Superior temporal gyrus (tissue), 1 donor: ENCODE results near the gene PHLPP2.
"Not testable (repeated sequence)": the region's sequence is repeated elsewhere in the genome, so short reads cannot be mapped to it uniquely, and the experiment has no call there.

Experiments
- DNase-seq: peaks from one replicate; pipeline ENCODE4 v3.0.0-alpha.2; 2016; ENCODE audit errors: extremely low spot score

Gene PHLPP2

GRCh38 chr16:71721066-71721740, 3.3 kb downstream of the PHLPP2 start:
- no peak for DNase-seq

- no peak for DNase-seq
Observed at GRCh38 chr16:71712501-71712900, 12.0 kb downstream of the PHLPP2 start.

GRCh38 chr16:71711789-71712188, 12.7 kb downstream of the PHLPP2 start:
- DNase-seq = no peak

- no peak for DNase-seq
Observed at GRCh38 chr16:71709229-71709781, 15.2 kb downstream of the PHLPP2 start.

GRCh38 chr16:71708696-71709095, 15.8 kb downstream of the PHLPP2 start:
- DNase-seq = no peak

GRCh38 chr16:71707199-71707598, 17.3 kb downstream of the PHLPP2 start:
- DNase-seq = no peak

GRCh38 chr16:71706046-71706445, 18.5 kb downstream of the PHLPP2 start:
- DNase-seq = no peak

- no peak for DNase-seq
Observed at GRCh38 chr16:71703333-71703732, 21.2 kb downstream of the PHLPP2 start.

- no peak for DNase-seq
Observed at GRCh38 chr16:71700831-71701230, 23.7 kb downstream of the PHLPP2 start.

- DNase-seq = no peak
Observed at GRCh38 chr16:71698491-71698890, 26.0 kb downstream of the PHLPP2 start.

- no peak for DNase-seq
Observed at GRCh38 chr16:71693164-71693563, 31.3 kb downstream of the PHLPP2 start.

GRCh38 chr16:71689901-71690300, 34.6 kb downstream of the PHLPP2 start:
- no peak for DNase-seq

GRCh38 chr16:71687861-71688260, 36.6 kb downstream of the PHLPP2 start:
- DNase-seq = no peak

- not testable (repeated sequence) for DNase-seq
Observed at GRCh38 chr16:71684280-71684679, 40.2 kb downstream of the PHLPP2 start.

GRCh38 chr16:71681360-71681759, 43.1 kb downstream of the PHLPP2 start:
- no peak for DNase-seq

- peak; percentile 48 for DNase-seq
Observed at GRCh38 chr16:71676236-71676635, 48.3 kb downstream of the PHLPP2 start.

- no peak for DNase-seq
Observed at GRCh38 chr16:71675380-71675779, 49.1 kb downstream of the PHLPP2 start.

- no peak for DNase-seq
Observed at GRCh38 chr16:71674229-71674628, 50.3 kb downstream of the PHLPP2 start.

- no peak for DNase-seq
Observed at GRCh38 chr16:71673582-71673973, 50.9 kb downstream of the PHLPP2 start.

GRCh38 chr16:71672803-71673581, 51.5 kb downstream of the PHLPP2 start:
- no peak for DNase-seq

GRCh38 chr16:71672125-71672524, 52.4 kb downstream of the PHLPP2 start:
- no peak for DNase-seq

GRCh38 chr16:71671165-71671564, 53.3 kb downstream of the PHLPP2 start:
- no peak for DNase-seq

GRCh38 chr16:71670537-71670936, 54.0 kb downstream of the PHLPP2 start:
- no peak for DNase-seq
